GM10266 (cell line): Measurements from ENCODE around the gene CLASP2.

Experiments used
- DNase-seq: peaks from one replicate; pipeline ENCODE4 v3.0.0; 2012; ENCODE audit errors: extremely low spot score
- CTCF ChIP-seq: IDR thresholded peaks from 2 replicates; pipeline ENCODE4 v1.5.1; 2012; ENCODE audit warnings: mild to moderate bottlenecking, low read depth; ENCODE audit not compliant: control insufficient read depth, insufficient read depth; ENCODE audit errors: missing control alignments

CLASP2 gene

DNA sequence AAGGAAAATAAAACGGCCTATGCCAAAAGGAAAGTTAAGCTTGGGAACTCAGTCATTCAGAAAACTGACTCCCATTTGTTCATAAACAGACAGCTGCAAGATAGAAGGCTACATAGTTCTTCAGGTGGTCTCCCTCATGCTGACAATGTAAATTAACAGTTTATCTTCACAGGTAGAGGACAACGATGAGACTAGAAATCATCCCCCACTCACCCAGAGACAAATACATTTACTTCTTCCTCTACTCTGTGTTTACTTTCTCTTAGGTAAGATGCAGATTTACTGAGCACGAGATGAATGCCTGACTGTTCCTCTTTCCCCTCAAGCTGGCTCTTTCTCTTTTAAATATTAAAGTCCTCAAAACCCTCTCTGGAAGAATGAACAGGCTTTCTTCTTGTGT is 160.2 kb downstream of the CLASP2 start:
- no peak for DNase-seq
- TF ChIP-seq CTCF = no peak

- no peak for TF ChIP-seq CTCF
- no peak for DNase-seq
These were observed 160.8 kb downstream of the CLASP2 start for GRCh38 chr3:33557279-33557678.

DNA sequence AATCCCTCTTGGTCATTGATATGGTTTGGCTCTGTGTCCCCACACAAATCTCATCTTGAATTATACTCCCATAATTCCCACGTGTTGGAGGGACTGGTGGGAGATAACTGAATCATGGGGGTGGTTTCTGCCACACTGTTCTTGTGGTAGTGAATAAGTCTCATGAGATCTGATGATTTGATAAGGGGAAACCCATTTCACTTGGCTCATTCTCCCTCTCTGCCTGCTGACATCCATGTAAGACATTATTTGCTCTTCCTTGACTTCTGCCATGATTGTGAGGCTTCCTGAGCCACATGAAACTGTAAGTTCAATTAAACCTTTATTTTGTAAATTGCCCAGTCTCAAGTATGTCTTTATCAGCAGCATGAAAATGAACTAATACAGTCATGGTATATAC is 171.0 kb downstream of the CLASP2 start:
- TF ChIP-seq CTCF = no peak
- DNase-seq = no peak

DNA sequence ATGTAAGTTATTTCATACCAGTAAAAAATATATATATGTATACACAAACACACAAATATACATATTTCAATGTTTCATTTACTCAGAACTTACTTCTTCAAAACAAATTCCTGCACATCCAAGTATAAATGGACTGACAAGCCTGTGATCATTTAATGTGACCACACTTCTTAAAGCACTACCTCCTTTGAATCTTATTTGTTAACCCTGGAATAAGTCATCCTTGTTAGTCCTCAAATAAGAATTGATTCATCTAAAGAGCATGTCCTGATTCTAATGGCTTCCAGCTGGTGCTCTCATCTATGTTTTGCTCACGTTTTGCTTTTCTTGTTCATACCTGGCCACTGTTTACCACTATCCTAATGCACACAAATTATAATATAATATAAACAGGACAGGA is 173.9 kb downstream of the CLASP2 start:
- no peak for TF ChIP-seq CTCF
- no peak for DNase-seq

- no peak for TF ChIP-seq CTCF
- no peak for DNase-seq
These were observed 174.5 kb downstream of the CLASP2 start for GRCh38 chr3:33543601-33544000.

- no peak for TF ChIP-seq CTCF
- DNase-seq = no peak
These were observed 176.1 kb downstream of the CLASP2 start for GRCh38 chr3:33541918-33542317.

DNA sequence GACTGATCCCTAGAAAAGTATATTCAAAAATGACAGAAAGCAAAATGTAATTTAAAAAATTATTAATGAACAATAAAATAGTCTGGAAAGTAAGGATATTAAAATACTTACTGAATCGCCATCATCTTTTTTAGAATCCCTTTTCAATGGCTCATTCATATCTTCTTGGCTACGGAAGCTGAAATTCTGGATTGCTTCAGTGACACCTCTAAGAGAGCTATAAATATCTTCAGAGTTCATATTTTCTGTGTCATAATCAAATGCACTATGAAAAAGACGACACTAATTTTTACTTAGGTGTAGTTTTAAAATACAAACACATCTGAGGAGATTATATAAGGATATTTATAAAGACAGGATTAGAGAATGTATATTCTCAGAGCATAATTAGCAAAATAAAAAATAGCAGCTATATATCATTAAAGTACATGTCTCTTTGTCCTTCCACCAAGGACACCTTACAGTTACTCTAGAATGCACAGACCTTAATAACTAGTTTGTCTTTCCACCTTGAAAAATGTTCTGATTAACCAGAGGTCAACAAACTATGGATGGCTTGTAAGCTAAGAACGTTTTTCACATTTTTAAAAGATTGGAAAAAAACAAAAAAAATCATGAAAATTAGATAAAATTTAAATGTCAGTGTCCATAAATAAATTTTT is 179.2 kb downstream of the CLASP2 start:
- no peak for DNase-seq
- TF ChIP-seq CTCF = no peak
